ENCODE measurements around the gene TOP1.

Gene TOP1

DNA sequence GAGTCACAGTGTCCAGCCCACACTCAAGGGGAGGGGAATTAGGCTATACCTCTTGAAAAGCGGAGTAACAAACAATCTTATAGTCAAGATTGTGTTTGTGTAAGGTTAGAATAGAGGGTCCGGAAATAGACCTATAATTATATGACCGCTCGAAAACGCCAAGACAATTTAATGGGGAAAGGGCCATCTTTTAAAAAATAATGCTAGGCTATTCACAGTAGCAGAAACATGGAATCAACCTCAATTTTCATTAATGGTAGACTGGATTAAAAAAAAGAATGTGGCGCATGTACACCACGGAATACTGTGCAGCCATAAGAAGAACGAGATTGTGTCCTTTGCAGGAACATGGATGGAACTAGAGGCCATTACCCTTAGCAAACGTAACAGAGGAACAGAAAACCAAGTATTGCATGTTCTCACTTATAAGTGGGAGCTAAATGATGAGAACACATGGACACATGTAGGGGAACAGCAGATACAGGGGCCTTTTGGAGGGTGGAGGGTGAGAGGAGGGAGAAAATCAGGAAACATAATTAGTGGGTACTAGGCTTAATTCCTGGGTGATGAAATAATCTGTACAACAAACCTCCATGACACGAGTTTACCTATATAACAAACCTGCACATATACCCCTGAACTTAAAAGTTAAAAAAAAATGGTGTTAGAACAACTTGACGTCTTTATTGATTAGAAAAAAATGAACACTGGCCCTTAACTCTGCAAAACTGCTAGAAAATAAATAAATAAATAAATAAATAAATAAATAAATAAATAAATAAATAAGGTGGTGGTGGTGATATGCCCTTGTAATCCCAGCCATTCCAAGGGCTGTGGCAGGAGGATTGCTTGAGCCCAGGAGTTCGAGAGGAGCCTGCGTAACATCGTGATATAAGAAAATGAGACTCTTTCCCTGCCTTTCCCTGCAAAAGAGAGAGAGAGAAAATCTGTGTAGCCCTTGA, 30.3 kb downstream of the TOP1 start:
- no peak for DNase-seq (ENCODE audit: low read depth in 2 of 2)

DNA sequence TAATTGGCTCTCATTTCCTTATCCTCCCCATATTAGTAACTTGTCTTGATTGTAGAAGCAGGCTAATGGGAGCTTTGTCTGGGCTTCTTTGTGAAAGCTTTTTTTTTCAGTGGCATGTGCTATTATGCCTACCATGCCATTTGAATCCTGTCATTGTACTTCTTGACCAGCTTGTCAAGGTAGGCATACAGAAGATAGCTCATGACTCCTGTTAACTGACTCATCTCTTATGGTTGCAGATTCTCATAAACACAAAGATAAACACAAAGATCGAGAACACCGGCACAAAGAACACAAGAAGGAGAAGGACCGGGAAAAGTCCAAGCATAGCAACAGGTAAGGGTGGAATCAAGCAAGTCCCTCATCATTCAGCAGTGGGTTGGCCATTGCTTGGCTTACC, 32.5 kb downstream of the TOP1 start:
- DNase-seq (ENCODE audit: low read depth in 2 of 2): no peak

DNA sequence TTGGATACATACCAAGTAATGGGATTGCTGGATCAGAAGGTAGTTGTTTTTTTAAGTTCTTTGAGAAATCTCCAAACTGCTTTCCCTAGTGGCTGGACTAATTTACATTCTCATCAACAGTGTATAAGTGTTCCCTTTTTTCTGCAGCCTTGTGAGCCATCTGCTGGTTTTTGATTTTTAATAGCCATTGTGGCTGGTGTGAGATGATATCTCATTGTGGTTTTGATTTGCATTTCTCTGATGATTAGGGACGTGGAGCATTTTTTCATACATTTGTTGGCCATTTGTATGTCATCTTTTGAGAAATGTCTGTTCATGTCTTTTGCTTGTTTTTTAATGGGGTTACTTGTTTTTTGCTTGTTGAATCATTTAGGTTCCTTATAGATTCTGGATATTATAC, 34.8 kb downstream of the TOP1 start:
- no peak for DNase-seq (ENCODE audit: low read depth in 2 of 2)

DNA sequence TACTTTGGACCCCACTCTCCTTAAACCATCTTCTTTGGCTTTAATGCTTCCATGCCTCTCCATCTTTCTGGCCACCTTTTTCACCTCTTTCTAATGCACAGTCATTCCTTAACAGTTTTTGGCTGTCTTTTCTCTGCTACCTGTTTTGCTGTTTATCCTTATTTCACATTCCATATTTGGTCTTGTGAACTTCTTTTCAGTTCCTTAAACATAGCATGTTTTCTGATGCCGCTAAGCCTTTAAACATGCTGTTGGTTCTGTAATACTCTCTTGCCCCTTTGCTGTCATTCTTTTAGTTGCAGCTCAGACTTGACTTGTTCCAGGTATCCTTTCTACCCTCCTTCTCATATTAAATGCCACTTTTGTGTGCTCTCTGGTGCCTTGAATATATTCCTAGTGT, 35.8 kb downstream of the TOP1 start:
- no peak for DNase-seq (ENCODE audit: low read depth in 2 of 2)

DNA sequence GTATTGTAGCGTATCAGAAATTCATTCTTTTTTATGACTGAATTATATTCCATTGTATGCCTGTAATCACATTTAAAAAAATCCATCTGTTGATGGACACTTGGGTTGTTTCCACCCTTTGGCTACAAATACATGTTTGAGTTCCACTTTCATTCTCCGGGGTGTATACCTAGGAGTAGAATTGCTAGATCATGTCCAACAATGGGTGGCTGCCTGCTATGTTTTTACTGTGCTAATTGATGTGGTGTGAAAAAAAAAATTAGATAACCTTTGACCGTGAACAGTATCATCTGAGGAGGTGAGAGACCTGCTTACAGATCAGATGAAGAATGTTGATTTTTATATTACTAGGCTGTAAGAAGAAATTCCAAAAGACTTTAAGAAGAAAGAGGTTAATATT, 37.1 kb downstream of the TOP1 start:
- DNase-seq (ENCODE audit: low read depth in 2 of 2): no peak

DNA sequence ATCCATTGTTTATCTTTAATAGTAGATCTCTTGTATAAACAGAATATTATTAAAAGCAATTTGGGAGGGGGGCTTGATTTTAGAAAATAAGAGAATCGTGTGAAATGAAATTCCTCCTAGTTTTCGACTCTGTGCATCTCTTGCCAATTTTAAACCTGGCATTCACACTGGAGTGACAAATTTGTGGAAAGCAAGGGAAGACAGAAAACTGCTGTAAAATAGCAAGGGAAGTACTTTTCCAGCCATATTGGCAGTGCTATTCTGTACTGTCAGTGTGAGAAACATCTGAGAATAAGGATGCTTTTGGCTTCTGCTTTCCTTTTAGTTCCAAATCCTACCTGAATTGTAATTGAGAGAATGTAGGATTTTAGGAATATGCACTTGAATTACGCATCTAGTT, 40.2 kb downstream of the TOP1 start:
- DNase-seq (ENCODE audit: low read depth in 2 of 2): no peak

DNA sequence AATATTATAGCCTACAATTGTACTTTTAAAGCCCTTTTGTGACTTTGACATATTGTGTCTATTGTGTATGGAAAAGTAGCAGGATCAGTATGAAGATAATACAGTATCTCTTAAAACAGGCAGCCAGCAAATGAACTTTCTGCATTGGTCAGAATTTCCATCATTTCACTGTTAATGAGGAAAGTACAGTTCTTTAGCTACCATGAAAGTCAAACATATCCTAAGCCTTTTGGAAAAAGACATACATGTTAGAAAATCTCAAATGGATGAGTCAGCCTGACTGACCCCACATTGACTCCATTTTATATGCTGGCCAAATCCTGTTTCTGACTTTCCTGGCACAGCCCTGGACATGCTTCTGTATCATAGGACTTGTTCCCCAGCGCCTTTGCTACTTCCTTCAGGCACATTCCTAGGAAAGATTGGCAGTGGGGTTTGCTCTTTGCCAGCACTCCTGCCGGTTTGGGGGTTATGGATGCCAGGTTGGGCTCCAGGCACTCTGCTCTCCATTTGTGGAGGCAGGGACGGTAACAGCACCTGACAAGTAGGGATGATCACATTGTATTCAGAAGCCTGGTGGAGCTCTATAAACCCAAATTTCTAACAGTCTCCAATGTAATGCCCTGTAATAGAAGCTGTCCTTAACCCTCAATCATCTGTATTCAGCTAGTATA, 43.7 kb downstream of the TOP1 start:
- no peak for DNase-seq (ENCODE audit: low read depth in 2 of 2)

DNA sequence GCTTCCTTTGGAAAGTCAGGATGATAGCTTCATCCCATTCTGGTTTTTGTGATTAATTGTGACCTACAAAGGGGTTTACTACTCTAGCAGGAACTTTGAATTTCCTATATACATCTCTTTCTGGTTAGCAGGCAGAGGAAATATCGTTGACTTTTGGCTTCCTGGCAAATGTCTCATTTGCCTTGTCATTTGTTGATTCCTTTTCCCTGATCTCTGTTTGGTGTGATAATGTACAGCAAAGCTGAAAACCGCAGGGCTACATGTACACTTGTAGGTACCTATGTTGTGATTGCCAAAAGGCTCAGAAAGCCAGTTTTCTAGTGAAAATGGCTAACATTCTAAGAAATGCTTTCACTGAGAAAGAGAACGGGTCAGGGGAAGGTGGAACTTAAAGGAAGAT, 44.3 kb downstream of the TOP1 start:
- DNase-seq (ENCODE audit: low read depth in 2 of 2): no peak

DNA sequence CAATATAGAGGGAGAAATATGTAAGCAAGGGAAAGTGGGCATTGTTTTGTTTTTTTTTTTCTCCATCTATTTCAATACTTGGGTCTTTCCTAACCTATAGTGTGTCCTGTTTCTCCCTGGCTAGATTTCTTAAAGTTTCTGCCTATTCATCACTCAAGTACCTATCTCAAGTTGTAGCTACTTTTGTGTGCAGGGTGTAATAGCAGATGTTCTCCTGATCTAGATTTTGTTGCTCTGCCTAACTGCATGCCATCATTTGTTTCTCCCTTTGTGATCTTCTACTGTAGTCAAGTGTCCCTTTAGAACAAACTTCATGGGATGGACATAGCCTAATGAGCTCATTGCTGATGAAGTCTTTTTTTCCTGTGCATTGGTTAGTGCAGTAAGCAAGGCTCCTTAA, 45.8 kb downstream of the TOP1 start:
- no peak for DNase-seq (ENCODE audit: low read depth in 2 of 2)

DNA sequence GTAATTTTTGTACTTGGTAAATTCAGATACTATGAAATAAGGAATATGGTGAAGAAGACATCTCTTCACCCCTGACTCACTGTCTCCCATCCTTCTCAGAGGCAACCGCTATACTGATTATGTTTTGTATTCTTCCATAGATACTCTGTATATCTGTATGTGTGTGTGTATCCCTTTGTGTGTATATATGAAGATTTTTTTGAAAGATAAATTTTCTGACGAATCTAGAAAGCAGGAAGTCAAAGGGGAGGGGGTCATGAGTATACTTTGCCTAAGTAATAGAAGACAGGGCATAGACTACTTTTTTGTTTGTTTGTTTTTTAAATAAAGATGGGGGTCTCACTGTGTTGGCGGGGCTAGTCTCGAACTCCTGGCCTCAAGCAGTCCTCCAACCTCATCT, 48.2 kb downstream of the TOP1 start:
- no peak for DNase-seq (ENCODE audit: low read depth in 2 of 2)

DNA sequence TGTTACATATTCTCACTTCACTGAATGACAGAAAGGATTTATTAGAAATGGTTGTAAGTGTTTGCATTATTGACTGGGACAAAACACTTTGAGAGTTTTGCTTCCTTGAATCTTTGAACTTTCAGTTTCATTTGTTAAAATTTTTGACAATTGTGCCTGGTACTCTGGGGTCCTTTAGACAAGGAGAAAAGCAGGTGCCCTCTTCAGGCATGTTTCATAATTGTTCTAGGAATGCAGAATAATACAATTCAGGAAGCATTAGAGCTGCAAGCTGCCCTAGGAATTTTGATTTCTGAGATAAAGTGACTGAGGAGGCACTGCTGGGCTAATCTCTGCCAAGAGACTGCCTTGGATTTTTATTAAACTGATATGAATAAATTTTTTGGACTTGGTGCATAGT, 49.7 kb downstream of the TOP1 start:
- no peak for DNase-seq (ENCODE audit: low read depth in 2 of 2)

DNA sequence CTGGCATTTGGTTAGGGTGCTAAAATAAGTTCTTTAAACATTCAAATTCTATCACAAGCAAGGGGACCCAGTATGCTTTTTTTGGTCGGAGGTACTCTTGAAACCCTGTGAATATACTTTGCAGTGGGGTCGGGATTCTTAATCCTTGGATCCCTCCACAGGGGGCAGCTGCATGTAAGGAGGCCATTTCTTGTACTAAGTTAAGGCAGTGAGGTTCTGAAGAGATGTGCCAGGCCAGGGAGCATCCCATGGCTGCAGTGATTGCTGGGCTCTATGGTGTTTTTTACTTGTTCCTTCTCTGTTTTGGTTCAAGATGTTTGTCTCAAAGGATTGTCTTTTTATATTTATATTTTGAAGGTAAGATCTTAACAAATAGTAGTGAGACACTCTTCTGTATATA, 50.4 kb downstream of the TOP1 start:
- no peak for DNase-seq (ENCODE audit: low read depth in 2 of 2)

DNA sequence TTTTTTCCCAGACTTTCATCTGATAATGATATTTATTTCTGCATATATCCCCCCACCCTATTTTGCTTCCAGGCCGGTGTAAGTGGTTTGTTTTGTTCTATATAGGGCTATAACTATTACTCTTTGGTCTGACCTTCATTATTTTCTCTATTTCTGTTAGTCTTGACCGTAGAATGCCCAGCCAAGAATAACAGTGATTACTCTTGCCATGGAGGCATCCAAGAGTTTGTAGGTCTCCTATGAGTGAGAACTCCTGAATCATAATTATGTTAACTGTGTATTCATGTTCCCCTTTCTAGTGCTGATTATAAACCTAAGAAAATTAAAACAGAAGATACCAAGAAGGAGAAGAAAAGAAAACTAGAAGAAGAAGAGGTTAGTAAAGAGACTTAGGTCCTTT, 52.2 kb downstream of the TOP1 start:
- no peak for DNase-seq (ENCODE audit: low read depth in 2 of 2)

DNA sequence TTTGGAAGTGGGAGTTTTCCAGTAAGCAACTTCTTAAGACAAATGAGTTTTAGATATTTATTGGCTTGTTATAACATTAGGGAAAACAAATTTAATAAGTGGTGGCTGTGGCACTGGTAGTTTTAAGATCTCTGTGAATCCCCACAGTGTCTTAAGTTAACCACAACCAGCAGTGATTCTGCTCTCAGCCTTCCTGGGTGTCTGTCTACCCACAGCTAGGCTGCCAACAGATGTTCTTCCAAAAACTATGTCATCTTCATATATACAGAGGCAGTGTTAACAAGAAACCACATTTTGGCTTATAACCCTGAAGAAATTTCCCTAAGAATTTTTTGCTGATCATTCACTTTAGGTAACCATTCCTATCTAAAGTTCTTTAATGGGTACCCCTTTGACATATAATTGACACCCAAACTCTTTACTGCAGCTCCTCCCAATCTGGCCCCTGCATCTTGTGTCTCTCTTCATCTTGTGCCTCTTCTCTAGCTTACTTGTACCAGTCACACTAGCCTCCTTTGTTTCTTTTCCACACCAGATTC, 52.7 kb downstream of the TOP1 start:
- no peak for DNase-seq (ENCODE audit: low read depth in 2 of 2)

DNA sequence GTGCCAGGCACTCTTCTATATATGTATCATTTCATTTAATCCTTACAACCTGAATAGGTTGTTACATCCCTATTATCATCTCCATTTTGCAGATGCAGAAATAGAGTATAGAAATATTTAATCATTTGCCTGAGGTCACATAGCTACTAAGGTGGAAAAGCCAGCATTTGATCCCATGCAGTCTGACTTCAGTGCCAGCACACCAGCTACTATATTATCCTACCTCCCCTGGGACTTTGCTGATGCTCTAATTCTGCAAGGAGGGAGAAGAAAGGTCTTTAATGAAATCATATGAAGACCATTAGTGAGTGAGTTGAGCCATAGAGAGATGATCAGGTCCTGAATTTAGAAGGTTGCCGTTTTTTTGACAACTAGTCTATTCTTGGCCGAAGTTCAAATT, 53.7 kb downstream of the TOP1 start:
- no peak for DNase-seq (ENCODE audit: low read depth in 2 of 2)

DNA sequence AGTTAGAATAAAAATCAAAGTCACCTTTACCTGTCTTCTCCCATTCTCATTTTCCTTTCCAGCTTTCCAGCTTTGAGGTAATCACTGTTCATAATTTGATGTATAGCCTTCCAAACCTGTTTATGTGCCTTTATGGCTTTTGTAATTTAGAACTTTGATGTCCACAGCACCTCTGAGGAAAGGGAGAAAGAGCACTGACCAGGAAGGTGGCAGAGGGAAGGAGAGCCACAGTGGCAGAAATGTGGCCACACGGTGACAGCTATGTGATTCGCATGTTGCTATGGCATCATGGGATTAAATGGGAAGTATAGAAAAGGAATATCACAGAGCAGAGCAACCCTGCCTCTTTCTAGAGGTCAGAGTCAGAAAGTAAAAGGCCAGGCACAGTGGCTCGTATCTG, 57.0 kb downstream of the TOP1 start:
- no peak for DNase-seq (ENCODE audit: low read depth in 2 of 2)

DNA sequence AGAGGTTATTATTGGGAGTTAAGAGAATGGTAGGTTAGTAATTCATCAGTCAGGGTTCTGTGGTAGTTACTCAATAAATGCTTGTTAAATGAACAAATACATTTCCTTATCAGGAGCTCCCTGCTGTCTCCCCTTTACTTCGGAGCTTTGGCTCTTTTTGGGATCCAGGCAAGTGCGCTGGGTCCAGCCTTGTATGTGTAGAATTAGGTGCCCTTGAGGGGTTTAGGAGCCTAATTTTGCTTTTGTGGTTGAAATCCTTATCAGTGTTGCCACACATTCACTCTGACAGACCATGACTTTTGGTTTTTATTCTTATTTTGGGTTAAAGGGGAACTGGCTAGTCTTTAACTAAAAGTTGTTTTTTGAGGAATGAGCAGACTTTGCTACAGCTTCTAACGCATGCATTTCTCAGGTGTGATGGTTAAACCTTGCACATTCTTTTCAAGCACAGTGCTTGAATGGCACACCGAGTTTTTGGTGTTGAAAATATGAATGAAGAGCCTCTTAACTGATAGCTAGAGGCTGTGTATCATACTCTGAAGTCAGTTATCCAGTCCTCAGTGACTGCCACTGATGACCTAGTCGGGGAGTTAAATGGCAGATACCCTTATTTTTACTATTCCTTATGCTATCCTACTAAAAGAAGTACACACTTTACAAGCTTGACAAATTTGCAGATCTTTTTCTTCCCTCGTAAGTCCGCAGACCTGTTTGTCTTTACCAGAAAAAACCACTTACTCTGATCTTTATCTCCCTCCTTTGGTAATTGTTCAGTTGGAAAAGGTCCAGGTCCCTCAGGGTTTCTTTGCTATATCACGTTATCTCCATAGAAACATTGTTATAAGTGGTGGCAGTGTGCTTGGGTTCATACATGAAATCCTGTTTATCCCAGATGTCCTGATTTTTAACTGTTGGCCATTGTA, 58.0 kb downstream of the TOP1 start:
- DNase-seq (ENCODE audit: low read depth in 2 of 2): no peak

DNA sequence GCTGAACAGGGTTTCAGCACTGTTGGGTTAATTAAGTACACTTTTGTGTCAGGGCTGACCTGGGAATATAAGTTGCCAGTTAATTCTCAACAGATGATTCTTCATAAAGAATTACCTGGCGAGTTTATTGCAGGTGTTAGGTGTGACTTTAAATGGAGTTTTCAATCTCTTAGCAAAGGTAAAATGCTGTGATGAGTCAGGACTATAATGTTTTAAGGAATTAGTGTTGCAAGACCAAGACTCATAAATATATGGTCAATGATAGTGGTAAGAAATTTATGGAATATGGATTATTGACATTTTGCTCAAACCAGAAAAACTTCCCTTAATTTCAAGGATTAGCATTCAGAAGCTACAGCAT, 58.7 kb downstream of the TOP1 start:
- DNase-seq (ENCODE audit: low read depth in 2 of 2): no peak

DNA sequence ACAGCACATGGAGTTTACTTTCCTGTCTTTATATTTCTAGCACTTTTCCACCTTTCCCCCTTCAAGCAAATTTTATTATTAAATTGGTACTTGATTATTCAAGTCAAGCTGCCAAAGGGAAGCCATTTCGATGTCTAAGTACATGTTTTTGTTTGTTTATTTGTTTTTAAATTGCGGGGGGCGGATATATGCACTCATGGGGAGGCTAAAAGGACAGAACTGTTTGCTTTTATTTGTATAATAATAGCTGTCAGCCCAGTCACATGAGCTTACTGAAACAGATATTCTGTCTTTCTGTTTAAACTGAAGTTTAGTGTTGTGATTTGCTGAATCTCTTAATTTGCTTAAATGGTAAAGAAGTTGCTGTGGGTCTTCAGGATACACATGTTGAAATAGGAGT, 59.2 kb downstream of the TOP1 start:
- no peak for DNase-seq (ENCODE audit: low read depth in 2 of 2)

DNA sequence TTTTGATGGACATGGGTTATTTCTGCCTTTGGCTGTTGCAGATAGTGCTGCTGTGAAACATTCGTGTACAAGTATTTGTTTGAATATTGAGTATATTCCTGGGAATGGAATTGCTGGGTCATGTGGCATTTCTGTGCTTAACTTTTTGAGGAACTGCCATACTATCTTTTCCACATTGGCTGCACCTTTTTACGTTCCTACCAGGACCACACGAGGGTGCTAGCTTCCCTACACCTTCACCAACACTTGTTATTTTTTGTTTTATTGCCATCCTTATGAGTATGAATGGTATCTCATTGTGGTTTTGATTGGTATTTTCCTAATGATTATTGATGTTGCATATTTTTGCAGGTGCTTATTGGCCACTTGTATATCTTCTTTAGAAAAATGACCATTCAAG, 60.9 kb downstream of the TOP1 start:
- no peak for DNase-seq (ENCODE audit: low read depth in 2 of 2)

DNA sequence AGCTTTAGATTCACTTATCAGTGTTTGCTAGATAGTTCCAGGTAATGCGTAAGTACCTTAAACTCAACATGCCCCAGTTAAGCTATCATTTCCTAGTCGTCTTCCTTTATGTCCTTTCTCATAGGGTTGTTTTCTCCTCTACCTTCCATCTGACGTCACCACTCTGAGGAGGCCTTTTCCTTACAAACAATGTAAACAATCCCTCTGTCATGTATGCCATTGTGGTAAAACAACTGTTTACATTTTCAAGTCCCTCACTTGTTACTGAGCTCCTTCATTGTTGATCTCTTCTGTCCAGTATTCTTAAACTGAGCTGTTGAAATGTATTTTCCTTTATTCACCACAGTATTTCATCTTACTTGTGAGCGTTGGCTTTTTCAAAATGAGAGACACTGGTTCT, 63.3 kb downstream of the TOP1 start:
- no peak for DNase-seq (ENCODE audit: low read depth in 2 of 2)
